Neural progenitor cell (in vitro differentiated cells): Measurements from ENCODE around the gene PLAGL1. TPM values are rescaled to one million over a fixed set of nuclear protein-coding genes. Genes with fewer than 3 reads are reported as not detected.

Source experiments
- DNase-seq: peaks from one replicate; pipeline ENCODE4 v3.0.0-alpha.2; 2016; ENCODE audit warnings: low spot score
- H2AFZ ChIP-seq: fragments of 200-600 bp; sonication (generic); replicated peaks from 2 replicates; pipeline ENCODE4 v1.6.1; 2016; ENCODE audit warnings: antibody characterized with exemption
- H3F3A ChIP-seq: fragments of 200-600 bp; sonication (generic); 2 replicates; pipeline ENCODE4 v1.6.1; 2016; ENCODE audit warnings: antibody characterized with exemption, low read depth
- H3K27ac ChIP-seq: fragments of 200-600 bp; sonication (generic); 2 replicates; pipeline ENCODE4 v1.5.1; 2016; ENCODE audit warnings: mild to moderate bottlenecking
- H3K27me3 ChIP-seq: fragments of 200-600 bp; sonication (generic); 2 replicates; pipeline ENCODE4 v1.6.1; 2016; ENCODE audit warnings: mild to moderate bottlenecking, moderate library complexity
- H3K36me3 ChIP-seq: fragments of 200-600 bp; sonication (generic); 2 replicates; pipeline ENCODE4 v1.5.1; 2016
- H3K4me1 ChIP-seq: fragments of 200-600 bp; sonication (generic); 2 replicates; pipeline ENCODE4 v1.6.1; 2016; ENCODE audit warnings: mixed run types
- H3K4me2 ChIP-seq: fragments of 200-600 bp; sonication (generic); 2 replicates; pipeline ENCODE4 v1.6.1; 2016
- H3K4me3 ChIP-seq: fragments of 200-600 bp; sonication (generic); 2 replicates; pipeline ENCODE4 v1.5.1; 2016
- H3K79me2 ChIP-seq: fragments of 200-600 bp; sonication (generic); 2 replicates; pipeline ENCODE4 v1.6.1; 2016; ENCODE audit warnings: low read depth
- H3K9ac ChIP-seq: fragments of 200-600 bp; sonication (generic); 2 replicates; pipeline ENCODE4 v1.6.1; 2016
- H3K9me3 ChIP-seq: fragments of 200-600 bp; sonication (generic); 2 replicates; pipeline ENCODE4 v1.5.1; 2016; ENCODE audit warnings: low read depth
- H4K20me1 ChIP-seq: fragments of 200-600 bp; sonication (generic); 2 replicates; pipeline ENCODE4 v1.6.1; 2016; ENCODE audit warnings: low read depth
- H3K27ac Mint-ChIP-seq: 3 replicates; pipeline ENCODE4 v1.8.0; 2021; ENCODE audit warnings: mixed read lengths
- H3K27me3 Mint-ChIP-seq: 2 replicates; pipeline ENCODE4 v1.8.0; 2022; ENCODE audit warnings: low read depth, mild to moderate bottlenecking, inconsistent platforms, moderate library complexity, mixed read lengths; ENCODE audit not compliant: insufficient read depth
- H3K36me3 Mint-ChIP-seq: 3 replicates; pipeline ENCODE4 v1.8.0; 2021; ENCODE audit warnings: mixed read lengths
- H3K4me1 Mint-ChIP-seq: 3 replicates; pipeline ENCODE4 v1.8.0; 2021; ENCODE audit warnings: mixed read lengths
- H3K4me3 Mint-ChIP-seq: 3 replicates; pipeline ENCODE4 v1.8.0; 2021; ENCODE audit warnings: mild to moderate bottlenecking, moderate library complexity, mixed read lengths
- H3K9me3 Mint-ChIP-seq: 3 replicates; pipeline ENCODE4 v1.8.0; 2020; ENCODE audit warnings: mixed read lengths
- CTCF ChIP-seq: fragments of 200-600 bp; sonication (generic); IDR thresholded peaks from 2 replicates; pipeline ENCODE4 v1.5.1; 2017; ENCODE audit warnings: antibody characterized with exemption, mild to moderate bottlenecking
- EZH2 ChIP-seq: fragments of 200-600 bp; sonication (generic); IDR thresholded peaks from 2 replicates; pipeline ENCODE4 v1.6.1; 2017; ENCODE audit warnings: antibody characterized with exemption, mild to moderate bottlenecking, moderate library complexity
- EZH2phosphoT487 ChIP-seq: fragments of 200-600 bp; sonication (generic); IDR thresholded peaks from 2 replicates; pipeline ENCODE4 v1.6.1; 2017; ENCODE audit warnings: antibody characterized with exemption
- total RNA-seq: library from RNA; depleted of rRNA; stranded (reverse); fragments of >200 nt; gene quantifications from 2 replicates; pipeline ENCODE4 v1.2.3, GENCODE V29; 2015; ENCODE audit warnings: low replicate concordance

Gene PLAGL1, protein sequence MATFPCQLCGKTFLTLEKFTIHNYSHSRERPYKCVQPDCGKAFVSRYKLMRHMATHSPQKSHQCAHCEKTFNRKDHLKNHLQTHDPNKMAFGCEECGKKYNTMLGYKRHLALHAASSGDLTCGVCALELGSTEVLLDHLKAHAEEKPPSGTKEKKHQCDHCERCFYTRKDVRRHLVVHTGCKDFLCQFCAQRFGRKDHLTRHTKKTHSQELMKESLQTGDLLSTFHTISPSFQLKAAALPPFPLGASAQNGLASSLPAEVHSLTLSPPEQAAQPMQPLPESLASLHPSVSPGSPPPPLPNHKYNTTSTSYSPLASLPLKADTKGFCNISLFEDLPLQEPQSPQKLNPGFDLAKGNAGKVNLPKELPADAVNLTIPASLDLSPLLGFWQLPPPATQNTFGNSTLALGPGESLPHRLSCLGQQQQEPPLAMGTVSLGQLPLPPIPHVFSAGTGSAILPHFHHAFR
- total RNA-seq: 5.1 and 5.6 TPM in 2 replicates

DNA sequence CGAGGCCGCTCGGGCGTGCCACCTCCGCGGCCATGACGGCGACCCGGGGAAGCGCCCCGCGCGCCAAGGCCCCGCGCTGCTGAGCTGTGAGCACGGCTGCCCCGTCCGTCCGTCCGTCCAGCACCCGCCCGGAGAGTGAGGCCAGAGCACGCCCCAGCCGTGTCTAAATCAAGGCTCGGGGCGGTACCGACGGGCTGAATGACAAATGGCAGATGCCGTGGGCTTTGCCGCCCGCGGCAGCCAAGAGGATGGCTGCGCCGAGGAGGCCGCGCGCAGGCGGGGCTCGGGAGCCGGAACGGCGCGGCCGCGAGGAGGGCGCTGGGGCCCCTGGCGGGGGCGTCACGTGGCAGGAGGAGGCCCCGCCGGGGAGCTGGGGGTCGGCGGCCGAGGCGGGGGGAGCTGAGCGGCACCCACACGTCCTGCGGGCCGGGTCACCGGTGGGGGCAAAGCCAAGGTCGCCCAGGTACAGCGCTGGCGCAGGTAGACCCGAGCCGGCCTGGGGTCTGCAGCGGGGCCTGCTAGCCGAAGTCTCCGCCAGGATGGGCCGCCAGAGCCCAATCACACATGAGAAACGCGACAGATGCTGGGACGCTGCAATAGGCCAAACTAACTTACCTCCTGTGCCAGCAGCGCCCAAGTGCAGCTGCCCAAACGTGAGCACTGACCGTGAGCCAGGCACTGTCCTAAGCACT, at the start of gene PLAGL1:
Gene PLAGL1 (minus strand): TSS at position 140 of the 692 bp plus-strand sequence. CDS start 60,123 bp downstream, outside the sequence.
- no peak within 1 kb of the TSS for H3K9ac ChIP-seq
- no peaks in the 10 kb centered on the region for H3F3A ChIP-seq
- peaks cover 14% of the 10 kb centered on the region for H3K4me1 Mint-ChIP-seq
- TF ChIP-seq EZH2 (peak; percentile 43), EZH2phosphoT487 (no peak)
- H3K27ac Mint-ChIP-seq: peak within 1 kb of the TSS; percentile 94
- H3K27me3 Mint-ChIP-seq: peaks cover 2% of the 10 kb centered on the region
- peaks cover 76% of the 10 kb centered on the region for H3K27me3 ChIP-seq
- no peak within 1 kb of the TSS for H3K27ac ChIP-seq
- H3K36me3 Mint-ChIP-seq: peaks cover 18% of the 10 kb centered on the region
- peaks cover 28% of the 10 kb centered on the region for H3K9me3 Mint-ChIP-seq
- DNase-seq: peak; percentile 66
- H3K9me3 ChIP-seq: no peaks in the 10 kb centered on the region
- H3K4me1 ChIP-seq: no peaks in the 10 kb centered on the region
- H2AFZ ChIP-seq: peak within 1 kb of the TSS; percentile 90
- H3K4me3 Mint-ChIP-seq: peak within 1 kb of the TSS; percentile 90
- H3K36me3 ChIP-seq: no peaks in the 10 kb centered on the region
- no peaks in the 10 kb centered on the region for H4K20me1 ChIP-seq
- H3K4me2 ChIP-seq: peak within 1 kb of the TSS; percentile 69
- H3K4me3 ChIP-seq: peak within 1 kb of the TSS; percentile 50
- H3K79me2 ChIP-seq: no peaks in the 10 kb centered on the region

DNA sequence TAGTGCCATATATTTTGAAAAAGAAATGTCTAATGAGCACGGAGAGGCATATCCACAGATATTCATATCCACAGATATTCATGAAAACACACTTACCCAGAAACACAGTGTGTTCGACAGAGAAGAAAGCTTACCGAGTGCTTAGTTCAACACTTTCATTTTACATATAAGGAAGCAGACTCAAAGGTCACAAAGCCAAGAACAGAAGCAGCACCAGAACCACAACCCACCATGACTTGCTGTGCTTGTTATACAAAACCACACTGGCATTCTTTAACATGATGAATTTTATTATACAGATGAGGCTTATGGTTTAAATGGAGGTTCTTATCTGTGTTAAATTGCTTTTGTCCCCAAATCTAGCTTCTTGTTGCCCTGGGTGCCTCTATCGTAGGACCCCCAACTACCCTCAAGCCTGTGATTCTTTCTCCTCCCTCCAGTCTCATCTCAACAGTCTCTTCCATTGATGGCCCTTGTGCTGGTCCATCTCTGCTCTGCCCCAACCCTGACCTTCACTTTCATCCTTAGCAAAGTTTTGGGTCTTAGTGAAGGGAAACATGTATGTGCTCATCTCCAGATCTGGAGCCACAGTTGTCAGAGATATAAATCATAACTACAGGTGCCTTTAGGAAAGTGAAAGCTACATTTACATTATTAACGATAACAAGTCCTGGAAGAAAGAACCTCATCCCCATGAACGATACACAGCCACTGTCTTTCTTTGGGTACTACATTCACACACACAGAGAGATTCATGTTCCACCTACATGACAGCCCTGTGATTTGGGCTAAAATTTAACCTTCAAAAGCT, 47.3 kb upstream of the PLAGL1 start:
- Histone ChIP-seq H3K79me2 (no peaks in the 10 kb centered on the region), H3K27ac (no peak overlapping the region), H3K36me3 (no peaks in the 10 kb centered on the region), H4K20me1 (no peaks in the 10 kb centered on the region), H3K9ac (no peak overlapping the region), H3F3A (no peaks in the 10 kb centered on the region), H3K4me1 (no peaks in the 10 kb centered on the region), H2AFZ (no peak overlapping the region), H3K4me3 (no peak overlapping the region), H3K27me3 (peaks cover under 1% of the 10 kb centered on the region), H3K9me3 (no peaks in the 10 kb centered on the region), H3K4me2 (no peak overlapping the region)
- Mint-ChIP-seq H3K4me1 (no peaks in the 10 kb centered on the region), H3K4me3 (no peak overlapping the region), H3K27me3 (peaks cover 5% of the 10 kb centered on the region), H3K36me3 (no peaks in the 10 kb centered on the region), H3K9me3 (no peaks in the 10 kb centered on the region), H3K27ac (no peak overlapping the region)
- DNase-seq: no peak
- TF ChIP-seq EZH2phosphoT487 (no peak), CTCF (no peak), EZH2 (no peak)

DNA sequence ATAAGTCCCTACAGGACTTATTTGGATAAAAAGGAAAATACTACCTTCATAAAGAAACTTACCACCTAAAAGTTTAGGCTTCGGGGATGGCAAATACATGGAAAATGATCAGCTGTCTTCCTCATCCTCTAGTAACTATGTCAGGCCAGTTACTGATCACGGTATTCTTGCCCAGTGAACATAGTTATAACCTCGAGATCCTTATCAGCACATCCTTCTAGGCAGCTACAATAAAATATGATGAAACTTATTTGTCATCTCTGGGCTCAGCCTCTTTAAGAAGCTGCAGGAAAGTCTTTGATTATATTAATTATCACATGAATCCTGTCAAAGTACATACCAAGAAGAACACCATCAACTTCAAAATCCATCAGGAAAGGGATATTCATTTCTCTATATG, 45.5 kb upstream of the PLAGL1 start:
- Histone ChIP-seq H3K27me3 (no peaks in the 10 kb centered on the region), H3K4me3 (no peak overlapping the region), H3F3A (no peaks in the 10 kb centered on the region), H4K20me1 (no peaks in the 10 kb centered on the region), H3K36me3 (no peaks in the 10 kb centered on the region), H3K4me2 (no peak overlapping the region), H3K4me1 (no peaks in the 10 kb centered on the region), H2AFZ (no peak overlapping the region), H3K27ac (no peak overlapping the region), H3K9me3 (no peaks in the 10 kb centered on the region), H3K79me2 (no peaks in the 10 kb centered on the region), H3K9ac (no peak overlapping the region)
- Mint-ChIP-seq H3K36me3 (no peaks in the 10 kb centered on the region), H3K27me3 (peaks cover 5% of the 10 kb centered on the region), H3K4me3 (no peak overlapping the region), H3K27ac (no peak overlapping the region), H3K9me3 (peaks cover 8% of the 10 kb centered on the region), H3K4me1 (no peaks in the 10 kb centered on the region)
- TF ChIP-seq EZH2 (no peak), EZH2phosphoT487 (no peak), CTCF (no peak)
- no peak for DNase-seq
